HepG2 (cell line): ENCODE results near the gene FBXO2. TPM values are rescaled to one million over a fixed set of nuclear protein-coding genes. Genes with fewer than 3 reads are reported as not detected.

Experiments
- BHLHE40 ChIP-seq: IDR thresholded peaks from 2 replicates; pipeline ENCODE4 v1.6.1; 2011; ENCODE audit warnings: low read length, improper control_type of control experiment
- HCFC1 ChIP-seq: fragments of 150-350 bp; IDR thresholded peaks from 2 replicates; pipeline ENCODE4 v1.6.1; 2014; ENCODE audit warnings: low read depth, low read length
- HNF1B ChIP-seq: sonication (generic); formaldehyde crosslinking; IDR thresholded peaks from 2 replicates; pipeline ENCODE4 v1.5.1; 2020; ENCODE audit warnings: mild to moderate bottlenecking, moderate library complexity, missing genetic modification reagents
- KDM2A ChIP-seq: sonication (generic); formaldehyde crosslinking; IDR thresholded peaks from 2 replicates; pipeline ENCODE4 v1.4.0; 2020; ENCODE audit warnings: low read depth, missing genetic modification reagents, borderline replicate concordance
- KLF15 ChIP-seq: sonication (generic); formaldehyde crosslinking; IDR thresholded peaks from 2 replicates; pipeline ENCODE4 v1.8.1; 2023; ENCODE audit warnings: borderline replicate concordance, mild to moderate bottlenecking, inconsistent platforms, missing genetic modification reagents, mixed read lengths
- SIN3A ChIP-seq: IDR thresholded peaks from 2 replicates; pipeline ENCODE4 v1.6.1; 2011; ENCODE audit warnings: low read depth, mild to moderate bottlenecking, control low read depth, low read length, borderline replicate concordance
- TOE1 ChIP-seq: sonication (generic); formaldehyde crosslinking; IDR thresholded peaks from 2 replicates; pipeline ENCODE4 v1.4.0; 2020; ENCODE audit warnings: mild to moderate bottlenecking, missing genetic modification reagents
- YY1 ChIP-seq: IDR thresholded peaks from 2 replicates; pipeline ENCODE4 v1.6.1; 2011; ENCODE audit warnings: low read length, low read depth, moderate library complexity, mild to moderate bottlenecking; ENCODE audit not compliant: insufficient read depth, insufficient replicate concordance
- ZBTB40 ChIP-seq, 2 experiments: fragments of 450-650 bp in 1 of 2; sonication (generic) in 1 of 2; formaldehyde crosslinking in 1 of 2; IDR thresholded peaks; 2 replicates each; pipeline versions ENCODE4 v1.6.1 to v1.8.0; 2016 to 2022; ENCODE audit warnings: antibody characterized with exemption in 1 of 2, mild to moderate bottlenecking in 1 of 2, missing genetic modification reagents in 1 of 2
- ZBTB8A ChIP-seq: sonication (generic); formaldehyde crosslinking; IDR thresholded peaks from 2 replicates; pipeline ENCODE4 v1.4.0; 2020; ENCODE audit warnings: mild to moderate bottlenecking, low read depth, missing genetic modification reagents, borderline replicate concordance
- ZFP36L1 ChIP-seq: sonication (generic); formaldehyde crosslinking; IDR thresholded peaks from 2 replicates; pipeline ENCODE4 v1.8.0; 2022; ENCODE audit warnings: mild to moderate bottlenecking, missing genetic modification reagents, moderate library complexity
- ZNF124 ChIP-seq: sonication (generic); formaldehyde crosslinking; IDR thresholded peaks from 2 replicates; pipeline ENCODE4 v1.4.0; 2020; ENCODE audit warnings: missing genetic modification reagents
- ZNF574 ChIP-seq: sonication (generic); formaldehyde crosslinking; IDR thresholded peaks from 2 replicates; pipeline ENCODE4 v1.4.0; 2020; ENCODE audit warnings: missing genetic modification reagents
- ZNF577 ChIP-seq: sonication (generic); formaldehyde crosslinking; IDR thresholded peaks from 2 replicates; pipeline ENCODE4 v1.4.0; 2020; ENCODE audit warnings: mild to moderate bottlenecking, low read depth, missing genetic modification reagents, borderline replicate concordance
- polyA plus RNA-seq, 8 experiments: library from polyadenylated mRNA; depleted of rRNA in 3 of 8; stranded (reverse) in 7 of 8; unstranded in 1 of 8; fragments of >200 nt; fragmentation: Illumina TruSeq in 4 of 8; extraction: Trizol in 4 of 8; gene quantifications; 2 replicates each; pipeline versions ENCODE4 v1.2.1 to v1.2.3, GENCODE V29; 2011 to 2016; ENCODE audit warnings: low read depth in 4 of 8, missing spikeins in 1 of 8, mixed read lengths in 1 of 8; ENCODE audit not compliant: insufficient read depth in 1 of 8
- total RNA-seq, 5 experiments: library from RNA; depleted of rRNA; stranded (reverse); fragments of >200 nt; fragmentation: Illumina TruSeq; extraction: Trizol; gene quantifications; 2 replicates each; pipeline ENCODE4 v1.2.3, GENCODE V29; 2016; ENCODE audit warnings: low read depth in 1 of 5

The FBXO2 gene
- total and polyA plus RNA-seq, 2 of the 13 experiments (the other 11 are each of a cell fraction or from before 2014, with no cell fraction given): 79.3 to 112 TPM

GRCh38 chr1:11653101-11653860 lies 948 bp downstream of the FBXO2 start (continued):
- TF ChIP-seq HNF1B (CRISPR knock-in tag) (peak; percentile 40; the same call in 1 of the 2 replicates), ZNF124 (CRISPR knock-in tag) (0 out of 2 replicates have a peak, but pooled peaks have one; percentile 33), ZNF574 (CRISPR knock-in tag) (peak; percentile 35; the same call in 1 of the 2 replicates), KLF15 (CRISPR knock-in tag) (no peak), SIN3A (peak; percentile 46; the same call in 1 of the 2 replicates), ZFP36L1 (no peak), YY1 (no peak), TOE1 (CRISPR knock-in tag) (no peak), BHLHE40 (0 out of 2 replicates have a peak, but pooled peaks have one; percentile 13), HCFC1 (no peak), ZBTB8A (CRISPR knock-in tag) (no peak), KDM2A (CRISPR knock-in tag) (peak; percentile 3; the same call in 1 of the 2 replicates), ZNF577 (no peak), ZBTB40 (IDR thresholded peaks at IDR 0.05) (no peak), ZBTB40 (CRISPR knock-in tag; IDR thresholded peaks at IDR 0.05) (0 out of 2 replicates have a peak, but pooled peaks have one; percentile 26)
